ENCODE data around the gene ADAM11.
A peak's percentile ranks its signal among the peaks of the same experiment; 100 is the strongest.

Gene ADAM11

DNA sequence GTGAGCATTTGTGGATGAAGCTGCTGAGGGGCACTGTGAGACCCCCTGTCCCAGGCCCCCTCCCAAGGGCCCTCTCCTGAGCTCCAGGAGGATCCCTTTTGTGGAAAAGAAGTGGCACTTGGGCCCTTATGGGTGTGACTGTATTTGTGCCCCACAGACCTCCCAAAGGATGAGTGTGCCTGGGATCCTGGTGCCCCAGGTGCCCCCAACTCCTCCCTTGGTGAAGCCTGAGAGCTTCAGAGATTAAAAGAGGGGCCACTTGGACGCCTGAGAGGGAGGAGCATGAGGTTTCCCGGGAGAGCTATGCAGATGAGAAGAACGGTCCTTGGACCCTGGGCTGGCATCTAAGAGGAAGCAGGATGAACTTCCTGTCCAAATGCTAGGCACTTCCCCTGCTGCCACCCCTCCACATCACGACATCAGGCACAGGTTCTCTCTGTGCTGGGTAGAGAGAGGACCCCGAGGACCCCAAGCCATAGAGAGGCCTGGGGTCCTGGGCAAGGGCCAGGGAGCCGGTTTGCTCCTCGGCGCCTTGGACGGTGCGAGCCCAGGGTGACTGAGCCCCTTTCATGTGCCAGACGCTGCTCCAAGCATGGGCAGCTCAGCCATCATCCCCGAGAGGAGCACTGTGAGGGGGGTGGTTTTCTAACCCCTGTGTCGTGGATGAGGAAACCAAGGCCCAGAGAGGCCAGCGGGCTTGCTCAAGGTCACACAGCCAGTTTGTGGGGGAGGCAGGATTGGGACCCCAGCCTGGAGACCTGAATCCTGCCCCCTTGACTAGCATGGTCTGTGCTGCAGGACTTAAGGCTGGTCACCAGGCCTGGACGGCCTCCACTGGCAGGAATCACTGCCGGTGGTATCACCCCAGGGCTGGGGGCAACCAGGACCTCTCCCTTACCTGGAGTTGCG lies 5.6 kb upstream of the ADAM11 start:
- no peak overlapping the region for H3K4me3 ChIP-seq (ENCODE audit: low read depth, low read length)
- no peak for TF ChIP-seq ZNF132 (tag by site-specific recombination; IDR thresholded peaks at IDR 0.05; ENCODE audit: borderline replicate concordance)
- no peak for TF ChIP-seq WT1 (tag by site-specific recombination; IDR thresholded peaks at IDR 0.05)
- 0 out of 2 replicates have a peak, but pooled peaks have one; percentile 51 for TF ChIP-seq ZNF768 (tag by site-specific recombination; IDR thresholded peaks at IDR 0.05)
- peak; percentile 34; the same call in 1 of the 2 replicates for TF ChIP-seq ZNF335 (tag by site-specific recombination; conservative IDR thresholded peaks at IDR 0.05)
- TF ChIP-seq ZNF747 (tag by site-specific recombination; IDR thresholded peaks at IDR 0.05) = no peak
- H3K4me1 ChIP-seq (ENCODE audit: control insufficient read depth, insufficient read depth, low read length) = no peaks in the 10 kb centered on the region
- no peaks in the 10 kb centered on the region for H3K9me3 ChIP-seq (ENCODE audit: control insufficient read depth, insufficient read depth, low read depth, low read length)
- H3K36me3 ChIP-seq (ENCODE audit: control insufficient read depth in 2 of 2, insufficient read depth in 1 of 2, low read length in 2 of 2) = peaks cover 5 to 38% of the 10 kb centered on the region in 2 experiments; a peak in 2 of 3 replicates
- ChIA-PET CTCF (interaction anchor here (1.2 kb wide), 2 partner anchors 208 to 382 kb away, joined by 3 to 4 read pairs; partner anchors contain the start of gene ACBD4), POLR2A (interaction anchor here (0.6 kb wide), 1 partner anchor 22 kb away, joined by 11 read pairs; no protein-coding TSS in a partner anchor)
- no peak overlapping the region for H3K27ac ChIP-seq (ENCODE audit: extremely low read depth, low read depth, low read length)

DNA sequence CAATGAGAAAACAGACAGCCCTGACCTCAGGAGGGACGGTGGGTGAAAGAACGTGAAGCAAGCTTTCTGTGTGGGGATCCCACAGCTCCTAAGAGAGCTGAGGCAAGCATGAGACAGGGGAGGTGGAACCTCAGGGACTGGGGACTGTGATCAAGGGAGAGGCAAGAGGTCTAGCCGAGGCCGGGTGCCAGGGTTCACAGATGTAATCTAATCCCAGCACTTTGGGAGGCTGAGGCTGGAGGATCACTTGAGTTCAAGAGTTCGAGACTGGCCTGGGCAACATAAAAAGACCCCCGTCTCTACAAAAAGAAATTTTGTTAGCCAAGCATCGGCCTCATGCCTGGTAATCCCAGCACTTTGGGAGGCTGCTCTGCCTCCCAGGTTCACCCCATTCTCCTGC lies 4.5 kb upstream of the ADAM11 start:
- POLR2A ChIA-PET = no interaction called here
- TF ChIP-seq, protein P1, sequence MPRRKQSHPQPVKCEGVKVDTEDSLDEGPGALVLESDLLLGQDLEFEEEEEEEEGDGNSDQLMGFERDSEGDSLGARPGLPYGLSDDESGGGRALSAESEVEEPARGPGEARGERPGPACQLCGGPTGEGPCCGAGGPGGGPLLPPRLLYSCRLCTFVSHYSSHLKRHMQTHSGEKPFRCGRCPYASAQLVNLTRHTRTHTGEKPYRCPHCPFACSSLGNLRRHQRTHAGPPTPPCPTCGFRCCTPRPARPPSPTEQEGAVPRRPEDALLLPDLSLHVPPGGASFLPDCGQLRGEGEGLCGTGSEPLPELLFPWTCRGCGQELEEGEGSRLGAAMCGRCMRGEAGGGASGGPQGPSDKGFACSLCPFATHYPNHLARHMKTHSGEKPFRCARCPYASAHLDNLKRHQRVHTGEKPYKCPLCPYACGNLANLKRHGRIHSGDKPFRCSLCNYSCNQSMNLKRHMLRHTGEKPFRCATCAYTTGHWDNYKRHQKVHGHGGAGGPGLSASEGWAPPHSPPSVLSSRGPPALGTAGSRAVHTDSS (tag by site-specific recombination; IDR thresholded peaks at IDR 0.05) = no peak
- TF ChIP-seq ZFP3 (tag by site-specific recombination; IDR thresholded peaks at IDR 0.05; ENCODE audit: low read depth) = no peak
- TF ChIP-seq SETDB1 (IDR thresholded peaks at IDR 0.05; ENCODE audit: insufficient read length, low read length) = no peak
- TF ChIP-seq ZNF2 (tag by site-specific recombination; IDR thresholded peaks at IDR 0.05) = no peak
- TF ChIP-seq ZNF623 (tag by site-specific recombination; IDR thresholded peaks at IDR 0.05) = no peak
- TF ChIP-seq, protein P2, sequence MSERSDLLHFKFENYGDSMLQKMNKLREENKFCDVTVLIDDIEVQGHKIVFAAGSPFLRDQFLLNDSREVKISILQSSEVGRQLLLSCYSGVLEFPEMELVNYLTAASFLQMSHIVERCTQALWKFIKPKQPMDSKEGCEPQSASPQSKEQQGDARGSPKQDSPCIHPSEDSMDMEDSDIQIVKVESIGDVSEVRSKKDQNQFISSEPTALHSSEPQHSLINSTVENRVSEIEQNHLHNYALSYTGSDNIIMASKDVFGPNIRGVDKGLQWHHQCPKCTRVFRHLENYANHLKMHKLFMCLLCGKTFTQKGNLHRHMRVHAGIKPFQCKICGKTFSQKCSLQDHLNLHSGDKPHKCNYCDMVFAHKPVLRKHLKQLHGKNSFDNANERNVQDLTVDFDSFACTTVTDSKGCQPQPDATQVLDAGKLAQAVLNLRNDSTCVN (tag by site-specific recombination; optimal IDR thresholded peaks at IDR 0.05) = no peak
- no peak for TF ChIP-seq ZSCAN30 (tag by site-specific recombination; IDR thresholded peaks at IDR 0.05)
- TF ChIP-seq, protein P3, sequence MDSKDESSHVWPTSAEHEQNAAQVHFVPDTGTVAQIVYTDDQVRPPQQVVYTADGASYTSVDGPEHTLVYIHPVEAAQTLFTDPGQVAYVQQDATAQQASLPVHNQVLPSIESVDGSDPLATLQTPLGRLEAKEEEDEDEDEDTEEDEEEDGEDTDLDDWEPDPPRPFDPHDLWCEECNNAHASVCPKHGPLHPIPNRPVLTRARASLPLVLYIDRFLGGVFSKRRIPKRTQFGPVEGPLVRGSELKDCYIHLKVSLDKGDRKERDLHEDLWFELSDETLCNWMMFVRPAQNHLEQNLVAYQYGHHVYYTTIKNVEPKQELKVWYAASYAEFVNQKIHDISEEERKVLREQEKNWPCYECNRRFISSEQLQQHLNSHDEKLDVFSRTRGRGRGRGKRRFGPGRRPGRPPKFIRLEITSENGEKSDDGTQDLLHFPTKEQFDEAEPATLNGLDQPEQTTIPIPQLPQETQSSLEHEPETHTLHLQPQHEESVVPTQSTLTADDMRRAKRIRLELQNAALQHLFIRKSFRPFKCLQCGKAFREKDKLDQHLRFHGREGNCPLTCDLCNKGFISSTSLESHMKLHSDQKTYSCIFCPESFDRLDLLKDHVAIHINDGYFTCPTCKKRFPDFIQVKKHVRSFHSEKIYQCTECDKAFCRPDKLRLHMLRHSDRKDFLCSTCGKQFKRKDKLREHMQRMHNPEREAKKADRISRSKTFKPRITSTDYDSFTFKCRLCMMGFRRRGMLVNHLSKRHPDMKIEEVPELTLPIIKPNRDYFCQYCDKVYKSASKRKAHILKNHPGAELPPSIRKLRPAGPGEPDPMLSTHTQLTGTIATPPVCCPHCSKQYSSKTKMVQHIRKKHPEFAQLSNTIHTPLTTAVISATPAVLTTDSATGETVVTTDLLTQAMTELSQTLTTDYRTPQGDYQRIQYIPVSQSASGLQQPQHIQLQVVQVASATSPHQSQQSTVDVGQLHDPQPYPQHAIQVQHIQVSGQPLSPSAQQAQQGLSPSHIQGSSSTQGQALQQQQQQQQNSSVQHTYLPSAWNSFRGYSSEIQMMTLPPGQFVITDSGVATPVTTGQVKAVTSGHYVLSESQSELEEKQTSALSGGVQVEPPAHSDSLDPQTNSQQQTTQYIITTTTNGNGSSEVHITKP (tag by site-specific recombination; IDR thresholded peaks at IDR 0.05) = no peak
- no peak for TF ChIP-seq ZBTB8A (tag by site-specific recombination; IDR thresholded peaks at IDR 0.05)
- TF ChIP-seq PRDM1 (tag by site-specific recombination; IDR thresholded peaks at IDR 0.05) = no peak
- TF ChIP-seq ZNF433 (tag by site-specific recombination; IDR thresholded peaks at IDR 0.05; ENCODE audit: low read depth) = no peak
- TF ChIP-seq, protein P4, sequence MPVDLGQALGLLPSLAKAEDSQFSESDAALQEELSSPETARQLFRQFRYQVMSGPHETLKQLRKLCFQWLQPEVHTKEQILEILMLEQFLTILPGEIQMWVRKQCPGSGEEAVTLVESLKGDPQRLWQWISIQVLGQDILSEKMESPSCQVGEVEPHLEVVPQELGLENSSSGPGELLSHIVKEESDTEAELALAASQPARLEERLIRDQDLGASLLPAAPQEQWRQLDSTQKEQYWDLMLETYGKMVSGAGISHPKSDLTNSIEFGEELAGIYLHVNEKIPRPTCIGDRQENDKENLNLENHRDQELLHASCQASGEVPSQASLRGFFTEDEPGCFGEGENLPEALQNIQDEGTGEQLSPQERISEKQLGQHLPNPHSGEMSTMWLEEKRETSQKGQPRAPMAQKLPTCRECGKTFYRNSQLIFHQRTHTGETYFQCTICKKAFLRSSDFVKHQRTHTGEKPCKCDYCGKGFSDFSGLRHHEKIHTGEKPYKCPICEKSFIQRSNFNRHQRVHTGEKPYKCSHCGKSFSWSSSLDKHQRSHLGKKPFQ (tag by site-specific recombination; IDR thresholded peaks at IDR 0.05) = no peak
- no peak for TF ChIP-seq ZNF350 (tag by site-specific recombination; IDR thresholded peaks at IDR 0.05)
- TF ChIP-seq ZNF621 (tag by site-specific recombination; IDR thresholded peaks at IDR 0.05) = no peak
- TF ChIP-seq, protein P5, sequence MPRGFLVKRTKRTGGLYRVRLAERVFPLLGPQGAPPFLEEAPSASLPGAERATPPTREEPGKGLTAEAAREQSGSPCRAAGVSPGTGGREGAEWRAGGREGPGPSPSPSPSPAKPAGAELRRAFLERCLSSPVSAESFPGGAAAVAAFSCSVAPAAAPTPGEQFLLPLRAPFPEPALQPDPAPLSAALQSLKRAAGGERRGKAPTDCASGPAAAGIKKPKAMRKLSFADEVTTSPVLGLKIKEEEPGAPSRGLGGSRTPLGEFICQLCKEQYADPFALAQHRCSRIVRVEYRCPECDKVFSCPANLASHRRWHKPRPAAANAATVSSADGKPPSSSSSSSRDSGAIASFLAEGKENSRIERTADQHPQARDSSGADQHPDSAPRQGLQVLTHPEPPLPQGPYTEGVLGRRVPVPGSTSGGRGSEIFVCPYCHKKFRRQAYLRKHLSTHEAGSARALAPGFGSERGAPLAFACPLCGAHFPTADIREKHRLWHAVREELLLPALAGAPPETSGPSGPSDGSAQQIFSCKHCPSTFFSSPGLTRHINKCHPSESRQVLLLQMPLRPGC (tag by site-specific recombination; IDR thresholded peaks at IDR 0.05) = no peak
- TF ChIP-seq, protein P6, sequence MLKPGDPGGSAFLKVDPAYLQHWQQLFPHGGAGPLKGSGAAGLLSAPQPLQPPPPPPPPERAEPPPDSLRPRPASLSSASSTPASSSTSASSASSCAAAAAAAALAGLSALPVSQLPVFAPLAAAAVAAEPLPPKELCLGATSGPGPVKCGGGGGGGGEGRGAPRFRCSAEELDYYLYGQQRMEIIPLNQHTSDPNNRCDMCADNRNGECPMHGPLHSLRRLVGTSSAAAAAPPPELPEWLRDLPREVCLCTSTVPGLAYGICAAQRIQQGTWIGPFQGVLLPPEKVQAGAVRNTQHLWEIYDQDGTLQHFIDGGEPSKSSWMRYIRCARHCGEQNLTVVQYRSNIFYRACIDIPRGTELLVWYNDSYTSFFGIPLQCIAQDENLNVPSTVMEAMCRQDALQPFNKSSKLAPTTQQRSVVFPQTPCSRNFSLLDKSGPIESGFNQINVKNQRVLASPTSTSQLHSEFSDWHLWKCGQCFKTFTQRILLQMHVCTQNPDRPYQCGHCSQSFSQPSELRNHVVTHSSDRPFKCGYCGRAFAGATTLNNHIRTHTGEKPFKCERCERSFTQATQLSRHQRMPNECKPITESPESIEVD (tag by site-specific recombination; IDR thresholded peaks at IDR 0.05) = no peak

More for the DNA sequence above, 4.5 kb upstream of the ADAM11 start:
- Histone ChIP-seq H3K4me1 (ENCODE audit: control insufficient read depth, insufficient read depth, low read length) (no peaks in the 10 kb centered on the region), H3K4me3 (ENCODE audit: low read depth, low read length) (no peak overlapping the region), H3K36me3 (ENCODE audit: control insufficient read depth in 2 of 2, insufficient read depth in 1 of 2, low read length in 2 of 2) (peaks cover 5 to 28% of the 10 kb centered on the region in 2 experiments; a peak in 2 of 3 replicates), H3K27ac (ENCODE audit: extremely low read depth, low read depth, low read length) (no peak overlapping the region), H3K9me3 (ENCODE audit: control insufficient read depth, insufficient read depth, low read depth, low read length) (no peaks in the 10 kb centered on the region)
- CTCF ChIA-PET = no interaction called here
